HepG2 (cell line): ENCODE data around the gene SMAP2. TPM values are rescaled to one million over a fixed set of nuclear protein-coding genes. Genes with fewer than 3 reads are reported as not detected.

Experiments
- JDP2 ChIP-seq: sonication (generic); formaldehyde crosslinking; IDR thresholded peaks from 2 replicates; pipeline ENCODE4 v1.8.1; 2022; ENCODE audit warnings: missing genetic modification reagents, borderline replicate concordance
- polyA plus RNA-seq, 8 experiments: library from polyadenylated mRNA; depleted of rRNA in 3 of 8; stranded (reverse) in 7 of 8; unstranded in 1 of 8; fragments of >200 nt; fragmentation: Illumina TruSeq in 4 of 8; extraction: Trizol in 4 of 8; gene quantifications; 2 replicates each; pipeline versions ENCODE4 v1.2.1 to v1.2.3, GENCODE V29; 2011 to 2016; ENCODE audit warnings: low read depth in 4 of 8, missing spikeins in 1 of 8, mixed read lengths in 1 of 8; ENCODE audit not compliant: insufficient read depth in 1 of 8
- total RNA-seq, 5 experiments: library from RNA; depleted of rRNA; stranded (reverse); fragments of >200 nt; fragmentation: Illumina TruSeq; extraction: Trizol; gene quantifications; 2 replicates each; pipeline ENCODE4 v1.2.3, GENCODE V29; 2016; ENCODE audit warnings: low read depth in 1 of 5
- TF ChIP-seq, protein P1 (sequence below): sonication (generic); formaldehyde crosslinking; IDR thresholded peaks from 2 replicates; pipeline ENCODE4 v1.4.0; 2020; ENCODE audit warnings: mild to moderate bottlenecking, missing genetic modification reagents
- TF ChIP-seq, protein P2 (sequence below): sonication (generic); formaldehyde crosslinking; IDR thresholded peaks from 2 replicates; pipeline ENCODE4 v1.5.0; 2020; ENCODE audit warnings: missing genetic modification reagents
- TF ChIP-seq, protein P3 (sequence below): sonication (generic); formaldehyde crosslinking; IDR thresholded peaks from 2 replicates; pipeline ENCODE4 v1.8.1; 2023; ENCODE audit warnings: mild to moderate bottlenecking, missing genetic modification reagents
- TF ChIP-seq, protein P4 (sequence below): IDR thresholded peaks from 2 replicates; pipeline ENCODE4 v1.4.0; 2020; ENCODE audit warnings: mild to moderate bottlenecking, missing genetic modification reagents
- TF ChIP-seq, protein P5 (sequence below): sonication (generic); formaldehyde crosslinking; IDR thresholded peaks from 2 replicates; pipeline ENCODE4 v1.4.0; 2020; ENCODE audit warnings: missing genetic modification reagents

SMAP2 gene
- total and polyA plus RNA-seq, 2 of the 13 experiments (the other 11 are each of a cell fraction or from before 2014, with no cell fraction given): 19.0 to 22.3 TPM

DNA sequence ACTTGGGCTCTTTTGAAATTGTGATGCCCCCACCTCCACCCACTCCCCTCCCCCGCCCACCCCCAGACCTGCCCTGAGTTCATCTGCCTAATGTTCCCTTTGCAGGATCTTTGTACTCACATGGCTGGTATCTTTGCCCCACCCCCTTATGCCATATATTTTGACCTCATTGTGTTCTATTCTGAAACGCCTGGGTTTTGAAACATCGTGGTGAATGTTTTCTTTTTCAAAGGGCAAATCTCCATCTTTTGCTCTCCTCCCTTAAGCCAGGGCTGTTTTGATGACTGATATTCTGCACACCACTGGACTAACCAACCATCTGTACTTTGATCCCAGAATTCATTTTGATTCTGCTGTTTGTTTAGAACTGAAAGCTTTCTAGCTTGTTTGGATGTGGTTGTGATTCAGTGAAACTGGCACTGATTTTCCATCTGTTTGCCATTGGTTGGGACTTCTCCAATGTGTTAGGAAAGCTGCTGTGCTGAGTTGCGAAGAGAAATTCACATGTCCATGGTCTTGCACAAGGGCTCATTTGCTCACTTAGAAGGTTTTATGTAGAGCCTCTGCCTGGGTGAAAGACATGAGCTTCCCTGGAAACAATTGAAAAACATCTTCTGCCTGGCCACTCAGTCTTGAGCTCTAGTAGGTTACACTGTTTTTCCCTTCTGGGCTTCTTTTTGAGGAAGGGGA, 16.5 kb downstream of the SMAP2 start (continued):
- TF ChIP-seq, protein P1, sequence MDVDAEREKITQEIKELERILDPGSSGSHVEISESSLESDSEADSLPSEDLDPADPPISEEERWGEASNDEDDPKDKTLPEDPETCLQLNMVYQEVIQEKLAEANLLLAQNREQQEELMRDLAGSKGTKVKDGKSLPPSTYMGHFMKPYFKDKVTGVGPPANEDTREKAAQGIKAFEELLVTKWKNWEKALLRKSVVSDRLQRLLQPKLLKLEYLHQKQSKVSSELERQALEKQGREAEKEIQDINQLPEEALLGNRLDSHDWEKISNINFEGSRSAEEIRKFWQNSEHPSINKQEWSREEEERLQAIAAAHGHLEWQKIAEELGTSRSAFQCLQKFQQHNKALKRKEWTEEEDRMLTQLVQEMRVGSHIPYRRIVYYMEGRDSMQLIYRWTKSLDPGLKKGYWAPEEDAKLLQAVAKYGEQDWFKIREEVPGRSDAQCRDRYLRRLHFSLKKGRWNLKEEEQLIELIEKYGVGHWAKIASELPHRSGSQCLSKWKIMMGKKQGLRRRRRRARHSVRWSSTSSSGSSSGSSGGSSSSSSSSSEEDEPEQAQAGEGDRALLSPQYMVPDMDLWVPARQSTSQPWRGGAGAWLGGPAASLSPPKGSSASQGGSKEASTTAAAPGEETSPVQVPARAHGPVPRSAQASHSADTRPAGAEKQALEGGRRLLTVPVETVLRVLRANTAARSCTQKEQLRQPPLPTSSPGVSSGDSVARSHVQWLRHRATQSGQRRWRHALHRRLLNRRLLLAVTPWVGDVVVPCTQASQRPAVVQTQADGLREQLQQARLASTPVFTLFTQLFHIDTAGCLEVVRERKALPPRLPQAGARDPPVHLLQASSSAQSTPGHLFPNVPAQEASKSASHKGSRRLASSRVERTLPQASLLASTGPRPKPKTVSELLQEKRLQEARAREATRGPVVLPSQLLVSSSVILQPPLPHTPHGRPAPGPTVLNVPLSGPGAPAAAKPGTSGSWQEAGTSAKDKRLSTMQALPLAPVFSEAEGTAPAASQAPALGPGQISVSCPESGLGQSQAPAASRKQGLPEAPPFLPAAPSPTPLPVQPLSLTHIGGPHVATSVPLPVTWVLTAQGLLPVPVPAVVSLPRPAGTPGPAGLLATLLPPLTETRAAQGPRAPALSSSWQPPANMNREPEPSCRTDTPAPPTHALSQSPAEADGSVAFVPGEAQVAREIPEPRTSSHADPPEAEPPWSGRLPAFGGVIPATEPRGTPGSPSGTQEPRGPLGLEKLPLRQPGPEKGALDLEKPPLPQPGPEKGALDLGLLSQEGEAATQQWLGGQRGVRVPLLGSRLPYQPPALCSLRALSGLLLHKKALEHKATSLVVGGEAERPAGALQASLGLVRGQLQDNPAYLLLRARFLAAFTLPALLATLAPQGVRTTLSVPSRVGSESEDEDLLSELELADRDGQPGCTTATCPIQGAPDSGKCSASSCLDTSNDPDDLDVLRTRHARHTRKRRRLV (CRISPR knock-in tag): no peak
- TF ChIP-seq, protein P2, sequence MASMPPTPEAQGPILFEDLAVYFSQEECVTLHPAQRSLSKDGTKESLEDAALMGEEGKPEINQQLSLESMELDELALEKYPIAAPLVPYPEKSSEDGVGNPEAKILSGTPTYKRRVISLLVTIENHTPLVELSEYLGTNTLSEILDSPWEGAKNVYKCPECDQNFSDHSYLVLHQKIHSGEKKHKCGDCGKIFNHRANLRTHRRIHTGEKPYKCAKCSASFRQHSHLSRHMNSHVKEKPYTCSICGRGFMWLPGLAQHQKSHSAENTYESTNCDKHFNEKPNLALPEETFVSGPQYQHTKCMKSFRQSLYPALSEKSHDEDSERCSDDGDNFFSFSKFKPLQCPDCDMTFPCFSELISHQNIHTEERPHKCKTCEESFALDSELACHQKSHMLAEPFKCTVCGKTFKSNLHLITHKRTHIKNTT: no peak
- TF ChIP-seq, protein P3, sequence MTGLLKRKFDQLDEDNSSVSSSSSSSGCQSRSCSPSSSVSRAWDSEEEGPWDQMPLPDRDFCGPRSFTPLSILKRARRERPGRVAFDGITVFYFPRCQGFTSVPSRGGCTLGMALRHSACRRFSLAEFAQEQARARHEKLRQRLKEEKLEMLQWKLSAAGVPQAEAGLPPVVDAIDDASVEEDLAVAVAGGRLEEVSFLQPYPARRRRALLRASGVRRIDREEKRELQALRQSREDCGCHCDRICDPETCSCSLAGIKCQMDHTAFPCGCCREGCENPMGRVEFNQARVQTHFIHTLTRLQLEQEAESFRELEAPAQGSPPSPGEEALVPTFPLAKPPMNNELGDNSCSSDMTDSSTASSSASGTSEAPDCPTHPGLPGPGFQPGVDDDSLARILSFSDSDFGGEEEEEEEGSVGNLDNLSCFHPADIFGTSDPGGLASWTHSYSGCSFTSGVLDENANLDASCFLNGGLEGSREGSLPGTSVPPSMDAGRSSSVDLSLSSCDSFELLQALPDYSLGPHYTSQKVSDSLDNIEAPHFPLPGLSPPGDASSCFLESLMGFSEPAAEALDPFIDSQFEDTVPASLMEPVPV: no peak
- TF ChIP-seq, protein P4, sequence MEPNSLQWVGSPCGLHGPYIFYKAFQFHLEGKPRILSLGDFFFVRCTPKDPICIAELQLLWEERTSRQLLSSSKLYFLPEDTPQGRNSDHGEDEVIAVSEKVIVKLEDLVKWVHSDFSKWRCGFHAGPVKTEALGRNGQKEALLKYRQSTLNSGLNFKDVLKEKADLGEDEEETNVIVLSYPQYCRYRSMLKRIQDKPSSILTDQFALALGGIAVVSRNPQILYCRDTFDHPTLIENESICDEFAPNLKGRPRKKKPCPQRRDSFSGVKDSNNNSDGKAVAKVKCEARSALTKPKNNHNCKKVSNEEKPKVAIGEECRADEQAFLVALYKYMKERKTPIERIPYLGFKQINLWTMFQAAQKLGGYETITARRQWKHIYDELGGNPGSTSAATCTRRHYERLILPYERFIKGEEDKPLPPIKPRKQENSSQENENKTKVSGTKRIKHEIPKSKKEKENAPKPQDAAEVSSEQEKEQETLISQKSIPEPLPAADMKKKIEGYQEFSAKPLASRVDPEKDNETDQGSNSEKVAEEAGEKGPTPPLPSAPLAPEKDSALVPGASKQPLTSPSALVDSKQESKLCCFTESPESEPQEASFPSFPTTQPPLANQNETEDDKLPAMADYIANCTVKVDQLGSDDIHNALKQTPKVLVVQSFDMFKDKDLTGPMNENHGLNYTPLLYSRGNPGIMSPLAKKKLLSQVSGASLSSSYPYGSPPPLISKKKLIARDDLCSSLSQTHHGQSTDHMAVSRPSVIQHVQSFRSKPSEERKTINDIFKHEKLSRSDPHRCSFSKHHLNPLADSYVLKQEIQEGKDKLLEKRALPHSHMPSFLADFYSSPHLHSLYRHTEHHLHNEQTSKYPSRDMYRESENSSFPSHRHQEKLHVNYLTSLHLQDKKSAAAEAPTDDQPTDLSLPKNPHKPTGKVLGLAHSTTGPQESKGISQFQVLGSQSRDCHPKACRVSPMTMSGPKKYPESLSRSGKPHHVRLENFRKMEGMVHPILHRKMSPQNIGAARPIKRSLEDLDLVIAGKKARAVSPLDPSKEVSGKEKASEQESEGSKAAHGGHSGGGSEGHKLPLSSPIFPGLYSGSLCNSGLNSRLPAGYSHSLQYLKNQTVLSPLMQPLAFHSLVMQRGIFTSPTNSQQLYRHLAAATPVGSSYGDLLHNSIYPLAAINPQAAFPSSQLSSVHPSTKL: peak; percentile 86
- TF ChIP-seq, protein P5, sequence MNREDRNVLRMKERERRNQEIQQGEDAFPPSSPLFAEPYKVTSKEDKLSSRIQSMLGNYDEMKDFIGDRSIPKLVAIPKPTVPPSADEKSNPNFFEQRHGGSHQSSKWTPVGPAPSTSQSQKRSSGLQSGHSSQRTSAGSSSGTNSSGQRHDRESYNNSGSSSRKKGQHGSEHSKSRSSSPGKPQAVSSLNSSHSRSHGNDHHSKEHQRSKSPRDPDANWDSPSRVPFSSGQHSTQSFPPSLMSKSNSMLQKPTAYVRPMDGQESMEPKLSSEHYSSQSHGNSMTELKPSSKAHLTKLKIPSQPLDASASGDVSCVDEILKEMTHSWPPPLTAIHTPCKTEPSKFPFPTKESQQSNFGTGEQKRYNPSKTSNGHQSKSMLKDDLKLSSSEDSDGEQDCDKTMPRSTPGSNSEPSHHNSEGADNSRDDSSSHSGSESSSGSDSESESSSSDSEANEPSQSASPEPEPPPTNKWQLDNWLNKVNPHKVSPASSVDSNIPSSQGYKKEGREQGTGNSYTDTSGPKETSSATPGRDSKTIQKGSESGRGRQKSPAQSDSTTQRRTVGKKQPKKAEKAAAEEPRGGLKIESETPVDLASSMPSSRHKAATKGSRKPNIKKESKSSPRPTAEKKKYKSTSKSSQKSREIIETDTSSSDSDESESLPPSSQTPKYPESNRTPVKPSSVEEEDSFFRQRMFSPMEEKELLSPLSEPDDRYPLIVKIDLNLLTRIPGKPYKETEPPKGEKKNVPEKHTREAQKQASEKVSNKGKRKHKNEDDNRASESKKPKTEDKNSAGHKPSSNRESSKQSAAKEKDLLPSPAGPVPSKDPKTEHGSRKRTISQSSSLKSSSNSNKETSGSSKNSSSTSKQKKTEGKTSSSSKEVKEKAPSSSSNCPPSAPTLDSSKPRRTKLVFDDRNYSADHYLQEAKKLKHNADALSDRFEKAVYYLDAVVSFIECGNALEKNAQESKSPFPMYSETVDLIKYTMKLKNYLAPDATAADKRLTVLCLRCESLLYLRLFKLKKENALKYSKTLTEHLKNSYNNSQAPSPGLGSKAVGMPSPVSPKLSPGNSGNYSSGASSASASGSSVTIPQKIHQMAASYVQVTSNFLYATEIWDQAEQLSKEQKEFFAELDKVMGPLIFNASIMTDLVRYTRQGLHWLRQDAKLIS (CRISPR knock-in tag): no peak
- TF ChIP-seq JDP2 (CRISPR knock-in tag): no peak
